Lung (tissue), 12 donors: ENCODE measurements around the gene FXYD5. TPM values are rescaled to one million over a fixed set of nuclear protein-coding genes. Genes with fewer than 3 reads are reported as not detected.
A peak's percentile ranks its signal among the peaks of the same experiment; 100 is the strongest.

Source experiments
- ATAC-seq: fragments of 200-7000 bp; cut with Tn5 transposase; one replicate; pipeline ENCODE4 v1.9.1; 2020; ENCODE audit warnings: moderate number of reproducible peaks; ENCODE audit not compliant: insufficient read depth, low FRiP score
- DNase-seq, 3 donors: peaks; one replicate each; pipeline ENCODE4 v3.0.0-alpha.2; 2013 to 2017
- H3K27ac ChIP-seq, 2 donors: one replicate each; pipeline ENCODE4 v1.5.1; 2013; ENCODE audit warnings: mild to moderate bottlenecking in 2 of 2, moderate library complexity in 2 of 2, control low read depth in 1 of 2, inconsistent platforms in 1 of 2, low read depth in 1 of 2, low read length in 1 of 2
- H3K27me3 ChIP-seq, 3 donors: one replicate each; pipeline ENCODE4 v1.5.1; 2013; ENCODE audit warnings: low read length in 2 of 3; ENCODE audit not compliant: control insufficient read depth in 3 of 3, insufficient read depth in 3 of 3
- H3K36me3 ChIP-seq, 4 donors: one replicate each; pipeline ENCODE4 v1.5.1; 2013; ENCODE audit warnings: low read length in 4 of 4, mild to moderate bottlenecking in 1 of 4, moderate library complexity in 1 of 4; ENCODE audit not compliant: control insufficient read depth in 4 of 4, insufficient read depth in 4 of 4
- H3K4me1 ChIP-seq, 5 donors: one replicate each; pipeline ENCODE4 v1.5.1; 2013; ENCODE audit warnings: low read length in 5 of 5, mild to moderate bottlenecking in 2 of 5, moderate library complexity in 1 of 5; ENCODE audit not compliant: control insufficient read depth in 5 of 5, insufficient read depth in 5 of 5
- H3K4me3 ChIP-seq: one replicate; pipeline ENCODE4 v1.5.1; 2013; ENCODE audit warnings: mild to moderate bottlenecking, control low read depth, moderate library complexity
- H3K9ac ChIP-seq, 2 donors: one replicate each; pipeline ENCODE4 v1.5.1; 2013; ENCODE audit warnings: low read length in 2 of 2, control low read depth in 1 of 2; ENCODE audit not compliant: insufficient read depth in 1 of 2
- H3K9me3 ChIP-seq, 4 donors: one replicate each; pipeline ENCODE4 v1.5.1; 2013; ENCODE audit warnings: low read length in 3 of 4, mild to moderate bottlenecking in 1 of 4, moderate library complexity in 1 of 4; ENCODE audit not compliant: control insufficient read depth in 4 of 4, insufficient read depth in 3 of 4
- WGBS, 2 donors: extraction: QIAGEN DNeasy Blood & Tissue Kit; methylation state at CpG; one replicate each; pipeline ENCODE4 v1.1.7; 2013; 5-methylcytosine and 5-hydroxymethylcytosine counted together
- polyA plus RNA-seq, 2 donors: library from polyadenylated mRNA; stranded (reverse); fragments of 200-250 nt; gene quantifications; one replicate each; pipeline ENCODE4 v1.2.1, GENCODE V29; 2013
- total RNA-seq, 2 donors: library from RNA; depleted of rRNA in 1 of 2; stranded (reverse); fragments of >200 nt in 1 of 2; gene quantifications; one replicate each; pipeline ENCODE4 v1.2.1, GENCODE V29; 2014 to 2021
- TF ChIP-seq, protein P1 (sequence below): IDR thresholded peaks from 2 replicates; pipeline ENCODE4 v1.5.1; 2012; ENCODE audit warnings: mild to moderate bottlenecking; ENCODE audit errors: control extremely low read depth, extremely low read depth
- donor health status: control.
- donor health status: control.
- donor health status: Bipolar disorder and iron deficiency.
- donor health status: healthy.
- donor health status: DM: yes; HTN: yes; CAD: no.

FXYD5 gene
- total and polyA plus RNA-seq, 4 donors, result 9.9 to 203 (median 138) TPM

DNA sequence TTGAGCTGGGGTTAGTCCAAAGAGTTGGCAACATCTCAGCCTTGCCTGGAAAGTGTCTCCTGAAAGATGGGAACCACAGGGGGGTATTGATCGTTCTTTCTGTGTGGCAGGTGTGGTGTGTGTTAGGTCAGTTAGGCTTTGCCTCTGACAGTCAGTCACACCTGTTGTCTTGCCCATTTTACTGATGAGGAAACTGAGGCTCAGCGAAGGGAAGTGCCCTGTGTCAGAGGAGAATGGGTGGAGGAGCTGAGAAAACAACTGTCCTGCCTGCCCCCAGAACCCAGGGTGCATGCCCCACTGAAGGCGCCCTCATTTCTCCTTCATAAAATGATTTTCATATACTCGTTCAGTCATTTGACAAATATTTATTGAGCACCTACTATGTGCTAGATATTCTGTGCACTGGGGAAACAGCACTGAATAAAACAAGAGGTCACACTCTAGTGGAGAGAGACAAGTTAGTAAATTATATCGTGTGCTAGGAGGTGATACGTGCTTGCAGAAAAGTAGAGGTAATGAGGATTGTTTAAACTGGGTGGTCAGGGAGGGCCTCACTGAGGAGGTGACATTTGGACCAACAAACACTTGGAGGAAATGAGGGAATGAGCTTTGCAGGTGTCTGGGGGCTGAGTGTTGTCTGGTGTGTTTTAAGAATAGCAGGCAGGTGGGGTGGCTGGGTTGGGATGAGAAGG is 1.6 kb downstream of the FXYD5 start:
- no peak for ATAC-seq

DNA sequence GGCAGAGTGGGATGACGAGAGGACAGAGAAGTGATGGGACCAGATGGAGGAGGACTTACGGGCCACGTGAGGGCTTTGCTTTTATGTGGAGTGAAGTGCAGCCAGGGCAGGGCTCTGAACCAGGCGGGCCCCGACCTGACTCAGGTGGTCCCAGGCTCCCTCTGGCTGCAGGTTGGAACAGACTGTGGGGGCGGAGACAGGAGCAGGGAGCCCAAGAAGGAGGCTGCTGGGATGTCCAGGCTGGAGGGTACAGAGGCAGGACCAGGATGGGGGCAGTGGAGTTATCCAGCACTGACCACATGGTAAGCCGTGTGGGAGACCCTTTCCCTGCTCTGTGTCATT is 2.1 kb downstream of the FXYD5 start:
- H3K9me3 ChIP-seq, result peaks cover 0 to 3% (median 0%) of the 10 kb centered on the region in 4 donors
- TF ChIP-seq, protein P1, sequence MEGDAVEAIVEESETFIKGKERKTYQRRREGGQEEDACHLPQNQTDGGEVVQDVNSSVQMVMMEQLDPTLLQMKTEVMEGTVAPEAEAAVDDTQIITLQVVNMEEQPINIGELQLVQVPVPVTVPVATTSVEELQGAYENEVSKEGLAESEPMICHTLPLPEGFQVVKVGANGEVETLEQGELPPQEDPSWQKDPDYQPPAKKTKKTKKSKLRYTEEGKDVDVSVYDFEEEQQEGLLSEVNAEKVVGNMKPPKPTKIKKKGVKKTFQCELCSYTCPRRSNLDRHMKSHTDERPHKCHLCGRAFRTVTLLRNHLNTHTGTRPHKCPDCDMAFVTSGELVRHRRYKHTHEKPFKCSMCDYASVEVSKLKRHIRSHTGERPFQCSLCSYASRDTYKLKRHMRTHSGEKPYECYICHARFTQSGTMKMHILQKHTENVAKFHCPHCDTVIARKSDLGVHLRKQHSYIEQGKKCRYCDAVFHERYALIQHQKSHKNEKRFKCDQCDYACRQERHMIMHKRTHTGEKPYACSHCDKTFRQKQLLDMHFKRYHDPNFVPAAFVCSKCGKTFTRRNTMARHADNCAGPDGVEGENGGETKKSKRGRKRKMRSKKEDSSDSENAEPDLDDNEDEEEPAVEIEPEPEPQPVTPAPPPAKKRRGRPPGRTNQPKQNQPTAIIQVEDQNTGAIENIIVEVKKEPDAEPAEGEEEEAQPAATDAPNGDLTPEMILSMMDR, result no peak

More for the DNA sequence above, 1.6 kb downstream of the FXYD5 start:
- Histone ChIP-seq H3K27me3 (peaks cover 0 to 45% (median 26%) of the 10 kb centered on the region in 3 donors), H3K9ac (no peak overlapping the region), H3K9me3 (no peaks in the 10 kb centered on the region), H3K36me3 (peaks cover 0 to 23% (median 3%) of the 10 kb centered on the region in 4 donors), H3K4me1 (peaks cover 0 to 15% (median 10%) of the 10 kb centered on the region in 5 donors), H3K27ac (peak overlapping the region in 1 of 2 donors; percentile 43), H3K4me3 (no peak overlapping the region)
- no peak for DNase-seq
- TF ChIP-seq, protein P1, result no peak
- 90% methylated on average over 6 of the region's 6 CpGs for WGBS, 2 donors

DNA sequence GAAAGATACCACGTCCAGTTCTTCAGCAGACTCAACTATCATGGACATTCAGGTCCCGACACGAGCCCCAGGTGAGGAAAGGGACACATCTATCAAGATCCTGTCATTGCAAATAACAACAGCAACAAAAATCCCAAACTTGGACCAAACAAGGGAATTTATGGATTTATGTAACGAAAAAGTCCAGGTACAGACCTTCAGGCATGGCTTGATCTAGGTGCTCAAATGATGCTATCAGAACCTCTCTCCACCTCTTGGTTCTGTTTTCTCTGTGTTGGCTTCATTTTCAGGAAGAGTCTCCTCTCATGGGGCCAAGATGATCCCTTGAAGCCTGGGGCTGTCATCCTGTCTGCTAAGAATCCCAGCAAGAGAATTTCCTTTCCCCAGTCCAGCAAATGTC is 2.9 kb downstream of the FXYD5 start:
- Histone ChIP-seq H3K4me3 (no peak overlapping the region), H3K27me3 (peaks cover 0 to 38% (median 23%) of the 10 kb centered on the region in 3 donors), H3K36me3 (peaks cover 0 to 34% (median 3%) of the 10 kb centered on the region in 4 donors), H3K4me1 (peaks cover 0 to 13% (median 10%) of the 10 kb centered on the region in 5 donors), H3K27ac (no peak overlapping the region), H3K9ac (no peak overlapping the region), H3K9me3 (peaks cover 0 to 6% (median 0%) of the 10 kb centered on the region in 4 donors)
- WGBS, 2 donors, result 99 to 100% methylated on average over 4 of the region's 4 CpGs
- no peak for DNase-seq
- no peak for ATAC-seq
- TF ChIP-seq, protein P1, result no peak

More for the DNA sequence above, 2.1 kb downstream of the FXYD5 start:
- 88 to 91% methylated on average over 7 of the region's 7 CpGs for WGBS, 2 donors
- Histone ChIP-seq H3K27ac (no peak overlapping the region), H3K36me3 (peaks cover 0 to 27% (median 3%) of the 10 kb centered on the region in 4 donors), H3K4me1 (peaks cover 0 to 15% (median 10%) of the 10 kb centered on the region in 5 donors), H3K4me3 (no peak overlapping the region), H3K9ac (no peak overlapping the region), H3K27me3 (peaks cover 0 to 42% (median 26%) of the 10 kb centered on the region in 3 donors)
- DNase-seq (no peak), ATAC-seq (no peak)
